GM12864 (cell line): ENCODE measurements around the gene TRAF4.
"Not testable (repeated sequence)": the region's sequence is repeated elsewhere in the genome, so short reads cannot be mapped to it uniquely, and the experiment has no call there.

ENCODE experiments used
- DNase-seq: peaks from one replicate; pipeline ENCODE4 v3.0.0-alpha.2; 2011; ENCODE audit warnings: low read depth
- H3K4me3 ChIP-seq: 2 replicates; pipeline ENCODE4 v1.5.1; 2011; ENCODE audit warnings: mild to moderate bottlenecking, low read depth, low read length, control low read depth
- CTCF ChIP-seq: IDR thresholded peaks from 2 replicates; pipeline ENCODE4 v1.5.1; 2011; ENCODE audit warnings: low read depth, mild to moderate bottlenecking, moderate library complexity, low read length, control low read depth, inconsistent platforms; ENCODE audit errors: missing control alignments

The TRAF4 gene

GRCh38 chr17:28716740-28717577, 26.9 kb upstream of the TRAF4 start:
- TF ChIP-seq CTCF = no peak
- no peak for DNase-seq
- H3K4me3 ChIP-seq = no peak overlapping the region; the same call in 1 of the 2 replicates

GRCh38 chr17:28717578-28718332, 26.1 kb upstream of the TRAF4 start, which contains the start of gene RAB34:
TSS of gene RAB34 (minus strand) at chr17:28717868. CDS start at chr17:28717266, 602 bp downstream.
- H3K4me3 ChIP-seq = peak within 1 kb of the TSS; percentile 9
- no peak for TF ChIP-seq CTCF
- no peak for DNase-seq

- DNase-seq = no peak
- no peak overlapping the region; the same call in 1 of the 2 replicates for H3K4me3 ChIP-seq
- TF ChIP-seq CTCF = no peak
Measured at GRCh38 chr17:28718333-28719020, 25.3 kb upstream of the TRAF4 start.

- no peak for TF ChIP-seq CTCF
- DNase-seq = no peak
- H3K4me3 ChIP-seq = peak overlapping the region; percentile 100
Measured at GRCh38 chr17:28719021-28719433, 24.8 kb upstream of the TRAF4 start.

GRCh38 chr17:28720247-28720996, 23.4 kb upstream of the TRAF4 start:
- no peak for DNase-seq
- TF ChIP-seq CTCF = peak; percentile 10
- H3K4me3 ChIP-seq = peak overlapping the region; percentile 100

- not testable (repeated sequence) for DNase-seq
- H3K4me3 ChIP-seq = peak overlapping the region; percentile 100
Measured at GRCh38 chr17:28720997-28721329, 22.8 kb upstream of the TRAF4 start.
